Stimulated activated CD4-positive, alpha-beta T cell treated with anti-CD3 and anti-CD28 coated beads, Interleukin-2, amount 100 ng/mL, for 4 hours (primary cell): ENCODE data around the gene TRIAP1.
"Not testable (repeated sequence)": the region's sequence is repeated elsewhere in the genome, so short reads cannot be mapped to it uniquely, and the experiment has no call there.

Experiments
- DNase-seq: peaks from one replicate; pipeline ENCODE4 v3.0.0-alpha.2; 2020; ENCODE audit warnings: low read depth

TRIAP1 gene

GRCh38 chr12:120445911-120446843 is at the start of gene TRIAP1, which contains the start of gene GATC:
TRIAP1 (minus strand) TSS chr12:120446384; CDS start chr12:120446372, 12 bp downstream.
GATC (plus strand) TSS chr12:120446444; CDS start chr12:120446481, 37 bp downstream.
- DNase-seq: peak; percentile 85

DNA sequence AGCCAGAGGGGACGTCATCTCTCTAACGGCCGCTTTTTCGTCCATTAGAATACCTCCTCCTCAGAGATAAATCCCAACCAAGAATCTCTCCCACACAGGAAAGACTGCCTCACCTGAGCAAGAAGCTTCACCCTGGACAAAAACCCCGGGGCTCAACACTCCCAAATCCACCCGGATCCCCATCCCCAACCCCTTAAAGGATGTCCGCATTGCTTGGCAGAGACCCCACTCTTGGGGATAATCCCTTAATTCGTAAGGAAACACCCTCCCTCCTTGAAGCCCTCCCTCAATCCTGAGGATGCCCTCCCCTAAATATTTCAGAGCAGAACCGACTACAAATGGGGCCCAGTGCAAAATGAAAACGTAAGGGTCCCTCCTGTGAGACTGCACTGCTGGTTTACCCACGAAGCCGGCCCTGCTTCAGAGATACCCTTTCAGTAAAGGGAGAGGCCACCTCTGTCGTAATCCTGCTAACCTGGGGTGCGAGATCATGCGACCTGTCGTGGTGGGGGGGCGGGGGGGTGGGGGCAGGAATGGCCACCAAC is 49.1 kb upstream of the TRIAP1 start:
- DNase-seq: no peak

DNA sequence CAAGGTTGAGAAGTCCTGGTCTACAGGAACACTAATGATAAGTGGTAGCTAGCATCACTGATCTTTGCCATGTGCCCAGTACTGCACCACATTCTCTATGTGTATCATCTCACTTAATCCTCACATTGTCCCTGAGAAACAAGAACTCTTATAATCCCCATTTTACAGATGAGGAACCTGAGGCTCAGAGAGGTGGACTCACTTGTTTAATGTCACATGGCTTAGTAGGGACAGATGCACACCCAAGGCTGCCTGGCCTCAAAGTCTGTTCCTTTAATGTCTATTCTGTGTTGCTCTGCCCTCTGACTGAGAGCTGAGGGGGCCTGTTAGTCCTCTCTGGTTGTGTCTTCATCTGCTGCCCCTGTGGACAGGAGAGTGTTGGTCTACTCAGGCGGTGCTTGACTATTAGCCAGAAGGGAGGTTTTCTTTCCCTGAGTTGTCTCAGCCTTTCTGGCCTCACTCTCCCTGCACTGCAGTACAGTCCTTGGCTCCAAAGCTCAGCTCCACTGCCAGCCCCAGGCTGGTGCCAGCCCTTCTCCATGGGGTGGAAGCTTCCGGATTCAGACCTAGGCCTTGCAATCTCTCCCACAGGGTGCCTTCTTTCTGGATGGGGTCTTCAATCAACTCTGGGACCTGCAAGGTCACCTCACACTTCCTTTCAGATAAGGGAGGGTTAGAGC is 44.8 kb upstream of the TRIAP1 start:
- no peak for DNase-seq

DNA sequence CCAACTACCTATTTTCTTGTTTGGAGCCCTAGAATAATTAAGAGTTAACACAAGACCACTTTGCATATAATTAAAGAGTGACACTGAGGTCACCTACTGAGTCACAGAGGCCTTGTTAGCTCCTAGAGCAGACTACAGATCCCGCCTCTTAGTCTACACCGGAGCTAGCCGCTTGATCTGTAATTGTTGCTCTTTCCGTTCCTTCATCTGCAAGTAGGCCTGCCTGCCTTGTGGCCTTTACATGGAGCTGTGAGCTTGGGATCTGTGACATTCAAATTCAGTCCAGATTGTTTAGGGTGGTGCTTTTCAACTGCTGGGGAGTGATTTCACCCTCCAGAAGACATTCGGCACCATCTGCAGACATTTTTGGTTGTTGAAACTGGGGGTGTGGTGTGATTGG is 44.1 kb upstream of the TRIAP1 start:
- DNase-seq: no peak

GRCh38 chr12:120489018-120489417 is 42.8 kb upstream of the TRIAP1 start:
- DNase-seq: no peak

DNA sequence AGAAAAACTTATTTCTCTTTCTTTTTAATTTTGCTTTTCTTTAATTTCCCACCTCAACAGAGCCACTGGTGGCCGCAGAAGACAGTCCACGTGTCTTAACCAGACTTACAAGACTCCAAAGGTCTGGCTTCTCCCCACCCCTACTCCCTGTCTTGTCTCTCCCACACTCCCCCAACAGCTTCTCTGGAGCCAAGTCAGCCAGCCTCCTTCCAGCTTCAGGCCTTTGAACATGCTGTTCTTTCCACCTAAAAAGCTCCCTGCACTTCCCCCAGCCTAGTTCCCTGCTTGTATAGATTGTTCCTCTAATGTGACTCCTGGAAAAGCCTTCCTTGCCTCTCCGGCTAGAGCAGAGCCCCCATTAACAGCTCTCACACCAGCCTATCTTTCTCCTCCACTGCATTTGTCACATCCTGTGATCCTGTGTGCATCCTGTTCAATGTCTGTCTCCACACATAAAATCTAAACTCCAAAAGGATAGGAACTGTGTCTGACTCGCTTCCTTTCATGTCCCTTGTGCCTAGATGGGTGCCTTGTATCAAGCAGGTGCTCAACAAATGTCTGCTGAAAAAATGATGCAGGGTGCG is 42.0 kb upstream of the TRIAP1 start:
- DNase-seq: no peak

GRCh38 chr12:120487552-120487951 is 41.4 kb upstream of the TRIAP1 start:
- not testable (repeated sequence) for DNase-seq

DNA sequence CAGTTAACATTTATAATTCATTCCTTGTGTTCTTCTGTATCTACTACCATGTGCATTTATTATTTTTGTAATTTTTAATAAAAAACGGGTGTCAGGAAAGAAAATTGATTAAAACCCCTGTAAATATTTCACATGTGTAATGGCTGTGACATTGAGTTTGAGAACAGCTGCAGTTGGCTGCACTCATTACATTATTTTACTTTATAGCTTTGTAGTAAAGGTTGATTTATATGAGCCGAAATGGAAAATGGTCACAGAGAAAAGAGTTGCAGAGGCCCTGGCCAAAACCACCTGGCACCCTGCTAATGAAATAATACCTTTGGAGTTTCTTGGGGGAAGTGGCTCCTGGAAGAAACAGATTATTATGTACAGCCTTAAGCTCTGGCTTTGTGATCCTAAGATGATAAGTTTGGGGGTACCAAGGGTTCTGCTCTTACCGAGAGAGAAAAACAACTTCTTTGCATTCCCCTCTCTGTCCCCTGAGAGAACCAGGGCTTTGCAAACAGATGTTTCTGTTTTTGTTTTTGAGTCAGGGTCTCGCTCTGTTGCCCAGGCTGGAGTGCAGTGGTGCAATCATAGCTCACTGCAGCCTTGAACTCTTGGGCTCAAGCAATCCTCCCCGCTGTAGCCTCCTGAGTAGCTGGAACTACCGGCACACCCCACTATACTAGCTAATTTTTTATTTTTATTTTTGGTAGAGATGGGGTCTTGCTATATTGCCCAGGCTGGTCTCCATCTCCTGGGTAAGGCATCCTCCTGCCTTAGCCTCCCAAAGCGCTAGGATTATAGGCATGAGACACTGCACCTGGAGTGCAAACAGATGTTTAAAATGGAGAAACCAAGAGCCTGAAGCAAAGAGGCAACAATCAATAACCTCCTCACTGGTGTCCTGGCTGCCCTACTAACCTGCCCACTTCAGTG is 40.0 kb upstream of the TRIAP1 start:
- DNase-seq: no peak

DNA sequence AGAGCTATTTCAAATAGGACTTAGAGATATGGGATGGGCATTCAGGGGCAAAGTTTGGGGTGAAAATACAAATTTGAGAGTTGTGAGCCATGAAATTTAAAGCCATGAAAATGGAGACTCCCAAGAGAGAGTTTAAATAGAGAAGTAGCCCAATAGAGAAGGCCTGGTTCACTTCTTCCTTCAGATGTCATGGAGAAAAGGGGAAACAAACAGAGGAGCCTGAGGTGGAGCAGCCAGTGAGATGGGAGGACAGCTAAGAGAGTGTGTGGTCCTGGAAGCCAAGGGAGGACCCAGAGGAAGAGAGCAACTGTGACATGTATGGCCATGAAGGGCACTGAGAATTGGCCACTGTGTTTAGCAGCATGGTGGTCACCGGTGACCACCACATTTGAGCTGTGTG is 37.4 kb upstream of the TRIAP1 start:
- DNase-seq: no peak

DNA sequence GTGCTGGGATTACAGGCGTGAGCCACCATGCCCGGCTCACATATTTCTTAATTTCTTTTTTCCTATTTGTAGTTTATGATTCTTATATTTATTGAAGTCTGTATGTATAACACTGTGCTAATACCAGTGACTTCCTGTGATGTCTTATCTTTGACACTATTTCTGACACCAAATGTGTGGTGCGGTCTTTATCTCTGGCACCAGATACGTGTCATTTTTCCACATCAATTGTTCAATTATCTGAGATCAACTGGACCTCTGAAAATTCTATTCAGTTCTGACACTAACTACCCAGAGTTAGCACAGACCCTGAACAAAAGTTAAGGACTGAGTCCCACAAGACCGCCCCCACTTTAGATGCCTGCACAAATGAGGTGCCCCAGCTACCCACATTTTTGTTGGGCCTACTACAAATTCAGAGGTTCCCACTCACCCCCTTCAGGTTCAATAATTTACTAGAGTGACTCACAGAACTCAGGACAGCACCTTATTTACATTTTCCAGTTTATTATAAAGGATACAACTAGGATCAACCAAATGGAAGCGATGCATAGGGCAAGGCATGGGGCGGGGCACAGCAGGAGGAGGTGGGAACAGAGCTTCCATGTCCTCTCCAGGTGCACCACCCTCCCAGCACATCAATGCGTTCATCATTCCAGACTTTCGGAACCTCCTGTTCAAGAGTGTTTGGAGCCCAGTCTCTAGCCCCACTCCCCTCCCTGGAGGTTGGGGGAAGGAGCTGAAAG is 35.0 kb upstream of the TRIAP1 start:
- DNase-seq: no peak

- DNase-seq: no peak
These were observed 34.0 kb upstream of the TRIAP1 start for GRCh38 chr12:120480211-120480610.

DNA sequence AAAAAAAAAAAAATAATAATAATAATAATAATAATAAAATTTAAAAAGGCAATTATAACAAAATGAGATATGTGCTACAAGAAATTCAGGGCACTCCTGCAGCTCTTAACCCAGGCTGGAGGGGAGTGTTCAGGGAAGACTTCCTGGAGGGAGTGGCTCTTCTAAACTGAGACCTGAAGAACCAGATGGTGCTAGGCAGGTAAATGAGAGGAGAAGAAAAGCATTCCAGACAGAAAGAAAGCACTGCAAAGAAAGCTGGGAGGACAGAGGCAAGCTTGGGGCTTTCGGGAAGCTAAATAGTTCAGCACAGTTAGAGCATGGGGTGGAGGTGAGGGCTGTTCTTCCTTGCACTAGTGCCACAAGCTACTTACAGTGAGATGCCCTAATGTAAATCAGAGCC is 33.3 kb upstream of the TRIAP1 start:
- DNase-seq: no peak

- DNase-seq: no peak
These were observed 29.5 kb upstream of the TRIAP1 start for GRCh38 chr12:120475643-120476042.

DNA sequence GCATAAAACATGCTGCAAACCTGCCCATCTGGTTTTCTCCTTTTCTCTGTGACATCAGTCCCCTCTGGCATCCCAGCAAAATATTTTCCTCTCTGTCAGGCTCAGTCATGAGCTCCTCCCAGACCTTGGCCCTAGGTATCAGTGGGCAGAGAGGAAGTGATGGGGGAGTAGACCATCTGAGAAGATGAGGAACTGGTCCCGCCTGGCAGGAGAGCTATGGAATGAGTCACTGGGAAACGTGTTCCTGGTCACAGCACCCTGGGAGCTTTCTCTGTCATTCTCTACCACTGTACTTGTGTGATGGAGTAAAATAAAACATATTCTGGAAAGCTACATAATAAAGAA is 28.4 kb upstream of the TRIAP1 start:
- no peak for DNase-seq

DNA sequence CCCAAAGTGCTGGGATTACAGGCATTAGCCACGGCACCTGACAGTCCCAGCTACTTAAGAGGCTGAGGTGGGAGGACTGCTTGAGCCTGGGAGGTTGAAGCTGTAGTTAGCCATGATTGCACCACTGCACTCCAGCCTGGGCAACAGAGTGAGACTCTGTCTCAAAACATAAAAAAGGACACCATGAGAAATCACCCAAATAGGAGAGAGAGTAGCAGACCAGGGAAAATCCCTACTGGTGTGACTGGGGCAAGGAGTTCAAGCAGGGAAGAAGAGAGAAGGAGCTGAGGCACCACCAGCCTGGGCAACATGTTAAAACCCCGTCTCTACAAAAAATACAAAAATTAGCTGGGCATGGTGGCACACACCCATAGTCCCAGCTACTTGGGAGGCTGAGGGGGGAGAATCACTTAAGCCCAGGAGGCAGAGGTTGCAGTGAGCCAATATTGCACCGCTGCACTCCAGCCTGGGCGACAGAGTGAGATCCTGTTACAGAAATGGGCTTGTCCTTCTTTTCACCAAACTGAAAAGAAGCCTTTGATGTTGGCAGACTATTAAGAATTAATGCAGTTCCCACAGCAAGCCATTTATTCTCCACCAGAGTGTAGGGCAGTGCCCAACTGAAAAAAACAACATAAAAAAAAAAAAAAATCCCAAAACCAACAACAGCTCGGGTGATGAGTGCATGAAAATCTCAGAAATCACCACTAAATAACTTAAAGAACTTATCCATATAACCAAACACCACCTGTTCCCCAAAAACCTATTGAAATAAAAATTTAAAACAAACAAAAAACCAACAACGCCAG is 27.8 kb upstream of the TRIAP1 start:
- DNase-seq: no peak

DNA sequence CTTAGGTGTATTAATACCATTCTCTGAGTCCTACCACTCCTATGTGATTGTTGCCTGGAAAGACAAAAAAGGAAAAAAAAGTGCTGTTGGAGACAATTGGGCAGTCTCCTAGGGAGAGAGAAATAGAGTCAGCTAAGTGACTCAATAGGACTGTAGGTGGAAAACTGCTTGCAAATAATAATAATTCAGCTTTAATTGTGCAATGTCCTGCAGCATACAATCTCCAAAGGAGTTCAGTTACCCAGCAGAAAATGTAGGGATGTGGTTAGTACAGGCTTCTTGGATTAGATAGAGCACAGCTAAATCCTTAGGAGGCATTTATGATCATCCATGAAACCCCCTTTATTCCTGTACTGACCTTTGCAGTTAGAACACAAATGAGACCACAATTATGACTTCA is 26.3 kb upstream of the TRIAP1 start:
- DNase-seq: no peak

GRCh38 chr12:120470150-120470784 is 24.1 kb upstream of the TRIAP1 start:
- no peak for DNase-seq

DNA sequence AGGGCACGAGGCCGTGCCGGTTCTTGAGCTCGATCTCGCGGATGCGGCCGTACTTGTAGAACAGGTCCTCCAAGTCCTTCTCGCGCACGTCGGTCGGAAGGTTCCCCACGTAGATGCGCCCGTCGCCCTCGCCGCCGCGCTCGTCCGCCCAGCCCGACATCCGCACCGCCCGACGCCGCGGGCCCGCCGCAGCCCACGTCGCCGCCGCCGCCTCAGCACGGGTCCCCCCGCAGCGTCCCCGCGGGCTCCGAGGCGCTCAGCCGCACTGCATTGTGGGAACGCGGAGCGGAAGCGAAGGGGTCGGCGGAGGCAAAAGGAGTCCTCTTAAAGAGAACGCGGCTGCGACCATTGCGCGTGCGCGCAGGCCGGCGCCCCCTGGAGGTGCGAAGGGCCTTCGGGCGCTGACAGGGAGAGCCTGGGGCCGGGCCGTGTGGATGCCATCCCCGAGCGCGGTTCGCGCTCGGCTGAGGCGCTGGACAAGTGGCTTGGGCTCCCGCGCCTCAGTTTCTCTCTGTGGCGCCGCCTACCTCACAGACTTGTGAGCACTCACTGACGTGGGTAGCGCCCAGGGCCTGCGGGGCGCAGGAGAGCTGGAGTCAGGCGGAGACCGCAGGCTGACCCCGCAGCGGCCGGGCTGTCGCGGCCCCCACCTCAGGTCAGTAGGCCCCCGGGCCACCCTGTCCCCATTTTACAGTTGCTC is 23.4 kb upstream of the TRIAP1 start, which contains the start of gene SRSF9:
TSS of gene SRSF9 (minus strand) at position 299 of the 700 bp plus-strand sequence. CDS start at position 160, 139 bp downstream.
- DNase-seq: peak; percentile 95
